22Rv1 (cell line): ENCODE measurements around the gene TACC2.

ENCODE experiments used
- H3K27ac ChIP-seq: fragments of 450-650 bp; 2 replicates; pipeline ENCODE4 v1.5.1; 2017
- CTCF ChIP-seq: fragments of 450-650 bp; IDR thresholded peaks from 2 replicates; pipeline ENCODE4 v1.5.1; 2017; ENCODE audit warnings: mild to moderate bottlenecking
- ZFX ChIP-seq: fragments of 450-650 bp; IDR thresholded peaks from 2 replicates; pipeline ENCODE4 v1.6.1; 2017; ENCODE audit warnings: antibody characterized with exemption, borderline replicate concordance

Gene TACC2

GRCh38 chr10:122139627-122140170 lies 150.7 kb downstream of the TACC2 start:
- H3K27ac ChIP-seq: no peak overlapping the region

GRCh38 chr10:122140461-122140902 lies 151.5 kb downstream of the TACC2 start:
- TF ChIP-seq ZFX: no peak
- TF ChIP-seq CTCF: no peak
- no peak overlapping the region for H3K27ac ChIP-seq

More at GRCh38 chr10:122139627-122140170, 150.7 kb downstream of the TACC2 start:
- TF ChIP-seq CTCF: no peak
- no peak for TF ChIP-seq ZFX

GRCh38 chr10:122140941-122141623 lies 152.1 kb downstream of the TACC2 start:
- TF ChIP-seq CTCF: no peak
- TF ChIP-seq ZFX: no peak
- no peak overlapping the region for H3K27ac ChIP-seq

- TF ChIP-seq ZFX: no peak
- TF ChIP-seq CTCF: no peak
- peak overlapping the region; percentile 63; the same call in 1 of the 2 replicates for H3K27ac ChIP-seq
Observed at GRCh38 chr10:122141821-122142640, 153.1 kb downstream of the TACC2 start.

- peak overlapping the region; percentile 63 for H3K27ac ChIP-seq
- peak; percentile 95 for TF ChIP-seq CTCF
- TF ChIP-seq ZFX: no peak
Observed at GRCh38 chr10:122142641-122143237, 153.8 kb downstream of the TACC2 start.

- H3K27ac ChIP-seq: peak overlapping the region; percentile 63
- no peak for TF ChIP-seq ZFX
- TF ChIP-seq CTCF: peak; percentile 45; the same call in 1 of the 2 replicates
Observed at GRCh38 chr10:122143238-122143841, 154.4 kb downstream of the TACC2 start.
